Cardiac muscle cell (in vitro differentiated cells and primary cell): Measurements from ENCODE around the gene DLGAP1. TPM values are rescaled to one million over a fixed set of nuclear protein-coding genes. Genes with fewer than 3 reads are reported as not detected.

ENCODE experiments used
- DNase-seq, 2 donors: peaks; one replicate each; pipeline versions ENCODE4 v3.0.0 to v3.0.0-alpha.2; 2010 to 2017; ENCODE audit warnings: low read depth in 1 of 2, low spot score in 1 of 2
- H3K27ac ChIP-seq: fragments of 200-600 bp; sonication (generic); 2 replicates; pipeline ENCODE4 v1.5.1; 2016
- H3K27me3 ChIP-seq: fragments of 200-600 bp; sonication (generic); 2 replicates; pipeline ENCODE4 v1.6.0; 2016; ENCODE audit warnings: control low read depth
- H3K36me3 ChIP-seq: fragments of 200-600 bp; sonication (generic); 2 replicates; pipeline ENCODE4 v1.5.1; 2016; ENCODE audit warnings: control low read depth
- H3K4me1 ChIP-seq: fragments of 200-600 bp; sonication (generic); 2 replicates; pipeline ENCODE4 v1.8.1; 2017; ENCODE audit warnings: low read depth, mild to moderate bottlenecking, mixed run types
- H3K4me3 ChIP-seq: fragments of 200-600 bp; sonication (generic); 2 replicates; pipeline ENCODE4 v1.5.1; 2016; ENCODE audit warnings: mild to moderate bottlenecking
- H3K9me3 ChIP-seq: fragments of 200-600 bp; sonication (generic); 2 replicates; pipeline ENCODE4 v1.5.1; 2017; ENCODE audit warnings: low read depth, mild to moderate bottlenecking, control low read depth
- CTCF ChIP-seq: IDR thresholded peaks from 2 replicates; pipeline ENCODE4 v1.5.1; 2012; ENCODE audit warnings: low read depth, mild to moderate bottlenecking, low read length
- polyA plus RNA-seq: library from polyadenylated mRNA; unstranded; fragments of >200 nt; fragmentation: Nextera tagmentation; extraction: Ambion mirVana; gene quantifications from 2 replicates; pipeline ENCODE4 v1.2.1, GENCODE V29; 2016
- total RNA-seq: library from RNA; depleted of rRNA; stranded (reverse); fragments of >200 nt; gene quantifications from 2 replicates; pipeline ENCODE4 v1.2.3, GENCODE V29; 2016

The DLGAP1 gene
- total and polyA plus RNA-seq, 2 experiments from 2014 or later: 2.5 to 7.9 TPM

DNA sequence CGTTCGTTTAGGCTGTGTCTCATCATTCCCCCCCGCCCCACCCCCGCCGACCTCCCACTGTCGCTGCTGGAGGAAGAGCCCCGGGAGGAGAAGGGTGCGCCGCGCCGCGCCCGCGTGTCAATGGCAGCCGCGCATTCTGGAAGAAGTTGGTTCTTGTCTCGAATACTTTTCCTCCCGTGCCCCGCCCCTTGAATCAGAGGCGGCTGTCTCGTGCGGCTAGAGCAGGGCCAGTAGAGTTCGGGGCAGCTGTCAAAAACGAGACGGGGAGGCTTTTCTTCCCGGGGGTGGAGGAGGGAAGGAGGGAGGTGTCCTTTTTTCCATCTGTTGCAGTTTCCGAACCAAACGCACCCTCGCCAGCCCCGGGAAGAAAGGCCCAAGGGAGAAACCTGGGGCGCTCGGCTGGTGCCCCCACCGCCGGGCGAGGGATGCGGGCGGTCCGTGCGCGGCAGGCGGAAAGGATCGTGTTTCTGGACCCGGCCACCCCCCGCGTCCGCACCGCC lies 1005.5 kb downstream of the DLGAP1 start:
- Histone ChIP-seq H3K4me1 (peaks cover 14% of the 10 kb centered on the region), H3K27me3 (no peaks in the 10 kb centered on the region), H3K27ac (peak overlapping the region; percentile 94), H3K4me3 (peak overlapping the region; percentile 97), H3K9me3 (no peaks in the 10 kb centered on the region), H3K36me3 (no peaks in the 10 kb centered on the region)
- no peak for TF ChIP-seq CTCF
- peak; percentile 83 to 92 for DNase-seq

DNA sequence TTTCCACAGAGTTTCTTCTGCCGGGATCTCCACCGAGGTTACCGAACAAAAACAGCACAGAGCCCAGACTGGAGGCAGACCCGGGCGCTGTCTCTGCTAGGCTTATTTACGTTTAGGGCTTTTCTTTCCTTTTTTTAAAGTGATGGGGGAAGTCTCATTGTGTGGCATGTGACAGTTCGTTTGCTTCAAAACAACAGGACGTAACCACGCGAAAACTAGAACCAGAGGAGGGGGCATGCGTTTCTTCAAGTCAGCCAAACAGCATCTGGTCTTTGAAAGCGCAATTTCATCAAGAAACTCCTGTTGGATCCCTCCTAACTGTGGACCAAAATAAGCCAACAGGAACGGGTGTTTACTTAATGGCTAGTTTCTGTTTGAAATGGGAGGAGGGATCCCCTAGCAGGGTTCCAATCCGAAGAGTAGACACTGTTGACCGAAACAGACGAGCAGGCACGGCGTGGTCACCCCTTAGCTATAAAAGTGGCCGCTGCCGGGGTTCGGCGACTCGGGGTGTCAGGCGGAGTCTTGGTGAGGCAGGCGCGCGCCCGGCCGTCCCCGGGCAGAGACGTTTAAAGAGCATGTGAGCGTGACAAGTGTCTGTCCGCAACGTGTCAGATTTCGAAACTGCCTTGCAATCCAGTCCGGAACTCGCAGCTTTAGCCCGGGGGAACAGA lies 1006.1 kb downstream of the DLGAP1 start:
- Histone ChIP-seq H3K36me3 (no peaks in the 10 kb centered on the region), H3K9me3 (no peaks in the 10 kb centered on the region), H3K27ac (peak overlapping the region; percentile 94), H3K27me3 (no peaks in the 10 kb centered on the region), H3K4me3 (peak overlapping the region; percentile 97), H3K4me1 (peaks cover 14% of the 10 kb centered on the region)
- TF ChIP-seq CTCF: no peak
- peak; percentile 66 to 78 for DNase-seq

GRCh38 chr18:3447895-3448837 lies 1006.9 kb downstream of the DLGAP1 start:
- DNase-seq: peak; percentile 98 to 99
- Histone ChIP-seq H3K36me3 (no peaks in the 10 kb centered on the region), H3K9me3 (no peaks in the 10 kb centered on the region), H3K27me3 (no peaks in the 10 kb centered on the region), H3K4me3 (peak overlapping the region; percentile 97), H3K27ac (peak overlapping the region; percentile 94), H3K4me1 (peaks cover 14% of the 10 kb centered on the region)
- peak; percentile 10 for TF ChIP-seq CTCF

- TF ChIP-seq CTCF: no peak
- Histone ChIP-seq H3K27ac (peak overlapping the region; percentile 94), H3K27me3 (no peaks in the 10 kb centered on the region), H3K4me3 (peak overlapping the region; percentile 97), H3K9me3 (no peaks in the 10 kb centered on the region), H3K4me1 (peaks cover 14% of the 10 kb centered on the region), H3K36me3 (no peaks in the 10 kb centered on the region)
- peak in 1 of 2 donors; percentile 88 for DNase-seq
Observed at GRCh38 chr18:3447068-3447894, 1007.8 kb downstream of the DLGAP1 start.
